Measurements from ENCODE around the gene FNBP1. TPM values are rescaled to one million over a fixed set of nuclear protein-coding genes. Genes with fewer than 3 reads are reported as not detected.
"Not testable (repeated sequence)": the region's sequence is repeated elsewhere in the genome, so short reads cannot be mapped to it uniquely, and the experiment has no call there.

The FNBP1 gene
- polyA plus RNA-seq, 2 of the 4 experiments (the other 2 are of a cell fraction), result 10.6 to 15.6 TPM

- no peak overlapping the region for H3K4me2 ChIP-seq
- H3K27ac ChIP-seq, result no peak overlapping the region
- peaks cover 21% of the 10 kb centered on the region for H3K9me3 ChIP-seq
- ChIA-PET POLR2A (no interaction called here), CTCF (interaction anchor here (1.2 kb wide), 1 partner anchor 12 kb away, joined by 3 read pairs; no protein-coding TSS in a partner anchor)
- no peak for FAIRE-seq
- no peak for TF ChIP-seq HOXA7 (CRISPR knock-in tag; IDR thresholded peaks at IDR 0.05)
- ATAC-seq, result no peak
- H3K4me3 ChIP-seq, result no peak overlapping the region
- no peak for DNase-seq (ENCODE audit: low read depth in 1 of 2, low spot score in 1 of 2)
- no peaks in the 10 kb centered on the region for H3K4me1 ChIP-seq
- 97% methylated on average over 5 of the region's 5 CpGs for WGBS (ENCODE audit: missing lambda C conversion rate)
These were observed 98.4 kb downstream of the FNBP1 start for GRCh38 chr9:129944506-129945116.

DNA sequence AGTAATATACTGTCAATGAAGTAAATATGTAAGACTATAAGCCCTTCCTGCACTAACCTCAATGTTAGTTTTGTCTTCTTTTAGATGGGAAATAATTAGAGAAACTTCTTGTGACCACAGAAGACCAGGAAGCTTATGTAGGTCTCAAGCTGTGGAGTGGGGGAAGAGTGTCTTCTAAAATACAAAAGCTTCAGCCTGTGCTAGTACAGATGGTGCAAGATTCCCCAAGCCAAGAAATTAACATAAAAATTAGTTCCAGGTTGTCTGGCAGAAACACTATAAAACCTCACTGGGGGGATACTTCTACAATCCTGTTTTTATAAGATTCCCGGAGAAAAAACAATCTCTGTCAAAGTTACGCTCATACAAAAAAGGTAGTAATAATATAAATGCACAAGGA, 103.6 kb downstream of the FNBP1 start:
- CTCF ChIA-PET, result interaction anchor here (0.7 kb wide), 1 partner anchor 275 kb away, joined by 3 read pairs; no protein-coding TSS in a partner anchor
- ATAC-seq (no peak), DNase-seq (ENCODE audit: low read depth in 1 of 2, low spot score in 1 of 2) (no peak), FAIRE-seq (no peak)
- POLR2A ChIA-PET, result no interaction called here
- H3K4me2 ChIP-seq, result no peak overlapping the region
- TF ChIP-seq CHD2 (IDR thresholded peaks at IDR 0.05; ENCODE audit: low read length, partially characterized antibody), result no peak
- no peak for TF ChIP-seq RNF2 (IDR thresholded peaks at IDR 0.05; ENCODE audit: borderline replicate concordance, low read depth)
- TF ChIP-seq RARB (CRISPR knock-in tag; IDR thresholded peaks at IDR 0.05), result no peak
- TF ChIP-seq RFX5 (IDR thresholded peaks at IDR 0.05), result no peak
- H3K9me3 ChIP-seq, result peaks cover 21% of the 10 kb centered on the region
- WGBS (ENCODE audit: missing lambda C conversion rate), result 95% methylated on average over 2 of the region's 2 CpGs
- no peak overlapping the region for H3K27ac ChIP-seq
- H3K4me3 ChIP-seq, result no peak overlapping the region
- H3K4me1 ChIP-seq, result 0 out of 3 replicates have a peak, but pooled peaks cover 4% of the 10 kb centered on the region

- no peak overlapping the region for H3K27ac ChIP-seq
- 0 out of 3 replicates have a peak, but pooled peaks cover 4% of the 10 kb centered on the region for H3K4me1 ChIP-seq
- H3K9me3 ChIP-seq, result peaks cover 21% of the 10 kb centered on the region
- 91% methylated on average over 2 of the region's 2 CpGs for WGBS (ENCODE audit: missing lambda C conversion rate)
- no peak for ATAC-seq
- no peak overlapping the region for H3K4me2 ChIP-seq
- DNase-seq (ENCODE audit: low read depth in 1 of 2, low spot score in 1 of 2), result no peak
- ChIA-PET POLR2A (interaction anchor here (0.6 kb wide), 1 partner anchor 52 kb away, joined by 3 read pairs; no protein-coding TSS in a partner anchor), CTCF (interaction anchor here (0.6 to 1.1 kb wide), 3 partner anchors 26 to 276 kb away, joined by 3 read pairs; no protein-coding TSS in a partner anchor)
- H3K4me3 ChIP-seq, result no peak overlapping the region
- FAIRE-seq, result no peak
- TF ChIP-seq, protein P1, sequence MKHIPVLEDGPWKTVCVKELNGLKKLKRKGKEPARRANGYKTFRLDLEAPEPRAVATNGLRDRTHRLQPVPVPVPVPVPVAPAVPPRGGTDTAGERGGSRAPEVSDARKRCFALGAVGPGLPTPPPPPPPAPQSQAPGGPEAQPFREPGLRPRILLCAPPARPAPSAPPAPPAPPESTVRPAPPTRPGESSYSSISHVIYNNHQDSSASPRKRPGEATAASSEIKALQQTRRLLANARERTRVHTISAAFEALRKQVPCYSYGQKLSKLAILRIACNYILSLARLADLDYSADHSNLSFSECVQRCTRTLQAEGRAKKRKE (CRISPR knock-in tag; IDR thresholded peaks at IDR 0.05; ENCODE audit: low read depth), result no peak
- no peak for TF ChIP-seq BCL3 (IDR thresholded peaks at IDR 0.05)
- TF ChIP-seq EP300 (IDR thresholded peaks at IDR 0.05), result no peak
- TF ChIP-seq MAZ (IDR thresholded peaks at IDR 0.05; ENCODE audit: borderline replicate concordance, low read depth, low read length), result no peak
- TF ChIP-seq RARB (CRISPR knock-in tag; IDR thresholded peaks at IDR 0.05), result no peak
- no peak for TF ChIP-seq FOXS1 (CRISPR knock-in tag; IDR thresholded peaks at IDR 0.05)
- TF ChIP-seq, protein P2, sequence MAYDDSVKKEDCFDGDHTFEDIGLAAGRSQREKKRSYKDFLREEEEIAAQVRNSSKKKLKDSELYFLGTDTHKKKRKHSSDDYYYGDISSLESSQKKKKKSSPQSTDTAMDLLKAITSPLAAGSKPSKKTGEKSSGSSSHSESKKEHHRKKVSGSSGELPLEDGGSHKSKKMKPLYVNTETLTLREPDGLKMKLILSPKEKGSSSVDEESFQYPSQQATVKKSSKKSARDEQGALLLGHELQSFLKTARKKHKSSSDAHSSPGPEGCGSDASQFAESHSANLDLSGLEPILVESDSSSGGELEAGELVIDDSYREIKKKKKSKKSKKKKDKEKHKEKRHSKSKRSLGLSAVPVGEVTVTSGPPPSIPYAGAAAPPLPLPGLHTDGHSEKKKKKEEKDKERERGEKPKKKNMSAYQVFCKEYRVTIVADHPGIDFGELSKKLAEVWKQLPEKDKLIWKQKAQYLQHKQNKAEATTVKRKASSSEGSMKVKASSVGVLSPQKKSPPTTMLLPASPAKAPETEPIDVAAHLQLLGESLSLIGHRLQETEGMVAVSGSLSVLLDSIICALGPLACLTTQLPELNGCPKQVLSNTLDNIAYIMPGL (CRISPR knock-in tag; IDR thresholded peaks at IDR 0.05; ENCODE audit: borderline replicate concordance), result no peak
- TF ChIP-seq KDM5A (IDR thresholded peaks at IDR 0.05), result no peak
- TF ChIP-seq, protein P3, sequence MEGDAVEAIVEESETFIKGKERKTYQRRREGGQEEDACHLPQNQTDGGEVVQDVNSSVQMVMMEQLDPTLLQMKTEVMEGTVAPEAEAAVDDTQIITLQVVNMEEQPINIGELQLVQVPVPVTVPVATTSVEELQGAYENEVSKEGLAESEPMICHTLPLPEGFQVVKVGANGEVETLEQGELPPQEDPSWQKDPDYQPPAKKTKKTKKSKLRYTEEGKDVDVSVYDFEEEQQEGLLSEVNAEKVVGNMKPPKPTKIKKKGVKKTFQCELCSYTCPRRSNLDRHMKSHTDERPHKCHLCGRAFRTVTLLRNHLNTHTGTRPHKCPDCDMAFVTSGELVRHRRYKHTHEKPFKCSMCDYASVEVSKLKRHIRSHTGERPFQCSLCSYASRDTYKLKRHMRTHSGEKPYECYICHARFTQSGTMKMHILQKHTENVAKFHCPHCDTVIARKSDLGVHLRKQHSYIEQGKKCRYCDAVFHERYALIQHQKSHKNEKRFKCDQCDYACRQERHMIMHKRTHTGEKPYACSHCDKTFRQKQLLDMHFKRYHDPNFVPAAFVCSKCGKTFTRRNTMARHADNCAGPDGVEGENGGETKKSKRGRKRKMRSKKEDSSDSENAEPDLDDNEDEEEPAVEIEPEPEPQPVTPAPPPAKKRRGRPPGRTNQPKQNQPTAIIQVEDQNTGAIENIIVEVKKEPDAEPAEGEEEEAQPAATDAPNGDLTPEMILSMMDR (IDR thresholded peaks at IDR 0.05), result no peak
- no peak for TF ChIP-seq EHMT2 (IDR thresholded peaks at IDR 0.05; ENCODE audit: low read depth)
- no peak for TF ChIP-seq USF2 (IDR thresholded peaks at IDR 0.05)
- TF ChIP-seq HEYL (CRISPR knock-in tag; IDR thresholded peaks at IDR 0.05), result no peak
These were observed 104.6 kb downstream of the FNBP1 start for GRCh38 chr9:129938291-129938979.

DNA sequence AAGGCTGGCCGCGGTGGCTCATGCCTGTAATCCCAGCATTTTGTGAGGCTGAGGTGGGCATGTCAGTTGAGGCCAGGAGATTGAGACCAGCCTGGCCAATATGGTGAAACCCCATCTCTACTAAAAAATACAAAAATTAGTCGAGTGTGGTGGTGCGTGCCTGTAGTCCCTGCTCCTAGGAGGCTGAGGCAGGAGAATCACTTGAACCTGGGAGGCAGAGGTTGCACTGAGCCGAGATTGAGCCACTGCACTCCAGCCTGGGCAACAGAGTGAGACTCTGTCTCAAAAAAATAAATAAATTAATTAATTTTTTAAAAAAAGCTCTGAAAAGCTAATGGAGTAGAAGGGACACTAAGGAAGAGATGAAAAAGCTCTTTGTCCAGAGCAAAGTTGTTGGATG, 105.1 kb downstream of the FNBP1 start:
- ATAC-seq; H3K4me1 ChIP-seq; DNase-seq (ENCODE audit: low read depth in 1 of 2, low spot score in 1 of 2); H3K4me3 ChIP-seq; H3K4me2 ChIP-seq; FAIRE-seq; H3K27ac ChIP-seq: not testable (repeated sequence)
- ChIA-PET CTCF (interaction anchor here (0.6 to 1.1 kb wide), 2 partner anchors 26 to 169 kb away, joined by 3 read pairs; no protein-coding TSS in a partner anchor), POLR2A (interaction anchor here (0.6 kb wide), 1 partner anchor 52 kb away, joined by 3 read pairs; no protein-coding TSS in a partner anchor)
- H3K9me3 ChIP-seq, result peaks cover 18% of the 10 kb centered on the region
- WGBS (ENCODE audit: missing lambda C conversion rate), result 98% methylated on average over 5 of the region's 5 CpGs
